Measurements from ENCODE around the gene PAGR1. TPM values are rescaled to one million over a fixed set of nuclear protein-coding genes. Genes with fewer than 3 reads are reported as not detected.

The PAGR1 gene
- 30.4 and 32.0 TPM in 2 replicates for total RNA-seq (2022)
- Bru-seq, nascent RNA: percentile 69 among the genes with signal in this experiment
- percentile 86 among the genes with signal in this experiment for BruChase-seq, experiment 1, labeled RNA remaining after a 6-hour chase
- BruChase-seq, experiment 2, labeled RNA remaining after a 2-hour chase: percentile 94 among the genes with signal in this experiment
- long read RNA-seq, transcript PAGR1-201 (3 exons, 1,702 nt): major isoform, 151 of 152 reads
- long read RNA-seq, partial matches to known transcripts: 1 of 152 reads
- long read RNA-seq, other reads (novel, unspliced or antisense): 0 of 152 reads

DNA sequence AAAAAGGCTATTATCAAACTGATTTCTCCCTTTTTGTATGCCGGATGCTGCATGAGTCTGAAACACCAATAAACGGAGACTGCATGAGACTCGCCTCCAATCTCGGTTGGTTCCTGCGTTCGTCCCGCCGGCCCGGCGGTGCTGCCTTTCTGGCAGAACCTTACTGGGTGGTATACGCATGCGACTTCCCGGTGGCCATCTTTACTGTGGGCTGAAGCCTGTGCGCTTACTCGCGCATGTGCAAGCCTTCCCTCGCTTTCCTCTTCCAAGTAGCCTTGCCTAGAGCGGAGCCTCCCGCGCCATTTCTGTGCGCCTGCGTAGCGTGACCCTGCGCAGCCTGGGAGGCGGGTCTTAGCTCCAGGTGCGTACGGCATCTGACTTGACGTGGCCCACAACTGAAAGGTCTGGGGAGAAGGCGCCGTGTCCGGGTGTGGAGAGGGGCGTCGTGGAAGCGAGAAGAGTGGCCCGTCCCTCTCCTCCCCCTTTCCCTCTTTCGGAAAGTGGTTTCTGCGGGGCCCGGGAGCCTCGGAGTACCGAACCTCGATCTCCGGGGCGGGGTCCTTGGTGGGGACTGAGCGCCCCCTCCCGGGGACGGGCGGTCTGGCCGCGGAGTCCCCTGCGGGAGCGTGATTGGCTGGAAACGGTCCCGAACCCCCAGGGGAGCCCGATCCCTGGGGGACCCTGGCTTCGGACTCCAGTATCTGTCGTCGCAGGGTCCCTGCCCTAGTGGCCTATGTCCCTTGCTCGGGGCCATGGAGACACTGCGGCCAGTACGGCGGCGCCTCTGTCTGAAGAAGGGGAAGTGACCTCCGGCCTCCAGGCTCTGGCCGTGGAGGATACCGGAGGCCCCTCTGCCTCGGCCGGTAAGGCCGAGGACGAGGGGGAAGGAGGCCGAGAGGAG, at the start of gene PAGR1:
PAGR1 (plus strand) TSS at position 360 of the 901 bp plus-strand sequence; CDS start at position 734, 374 bp downstream.
- peak within 1 kb of the TSS; percentile 94 for H3K27ac Mint-ChIP-seq (ENCODE audit: unreplicated experiment)

GRCh38 chr16:29766571-29766970, 49.4 kb upstream of the PAGR1 start:
- BruUV-seq (replicated peaks): no TSS peak
- no peaks in the 10 kb centered on the region for H3K27me3 Mint-ChIP-seq (ENCODE audit: unreplicated experiment)
- peaks cover 28% of the 10 kb centered on the region for H3K4me1 Mint-ChIP-seq (ENCODE audit: low read depth, unreplicated experiment)
- CTCF ChIA-PET: no interaction called here
- H3K4me3 Mint-ChIP-seq (ENCODE audit: low read depth, unreplicated experiment): no peak overlapping the region
- TF ChIP-seq CTCF (IDR thresholded peaks at IDR 0.05; ENCODE audit: unreplicated experiment): no peak
- no peak overlapping the region for H3K27ac Mint-ChIP-seq (ENCODE audit: unreplicated experiment)
- intact Hi-C loops (cut with micrococcal nuclease; ENCODE audit: unreplicated experiment): no loop called here
- H3K9me3 Mint-ChIP-seq (ENCODE audit: low read depth, unreplicated experiment): no peaks in the 10 kb centered on the region
- DNase-seq: no peak
- peaks cover 16% of the 10 kb centered on the region for H3K36me3 Mint-ChIP-seq (ENCODE audit: insufficient read depth, unreplicated experiment)

More for the DNA sequence above, at the start of gene PAGR1:
- Mint-ChIP-seq H3K4me1 (ENCODE audit: low read depth, unreplicated experiment) (peaks cover 42% of the 10 kb centered on the region), H3K4me3 (ENCODE audit: low read depth, unreplicated experiment) (peak within 1 kb of the TSS; percentile 96), H3K36me3 (ENCODE audit: insufficient read depth, unreplicated experiment) (peaks cover 90% of the 10 kb centered on the region), H3K9me3 (ENCODE audit: low read depth, unreplicated experiment) (no peaks in the 10 kb centered on the region), H3K27me3 (ENCODE audit: unreplicated experiment) (peaks cover 39% of the 10 kb centered on the region)
- peak; percentile 98 for DNase-seq
- TSS peak; percentile 10 for BruUV-seq (replicated peaks)
- CTCF ChIA-PET: interaction anchor here (0.6 to 3.5 kb wide), 15 partner anchors 9 to 216 kb away, joined by 3 to 35 read pairs (median 4); partner anchors contain the start of genes ASPHD1, KIF22, MAZ and SEZ6L2
- intact Hi-C loops (cut with micrococcal nuclease; ENCODE audit: unreplicated experiment): loop anchor here (10.0 kb wide), 1 partner anchor 111 kb away; no protein-coding TSS in a partner anchor
- peak; percentile 94 for TF ChIP-seq CTCF (IDR thresholded peaks at IDR 0.05; ENCODE audit: unreplicated experiment)

- TF ChIP-seq CTCF (IDR thresholded peaks at IDR 0.05; ENCODE audit: unreplicated experiment): no peak
- no peak overlapping the region for H3K4me3 Mint-ChIP-seq (ENCODE audit: low read depth, unreplicated experiment)
- no peak for DNase-seq
- no peaks in the 10 kb centered on the region for H3K9me3 Mint-ChIP-seq (ENCODE audit: low read depth, unreplicated experiment)
- BruUV-seq (replicated peaks): no TSS peak
- peaks cover 16% of the 10 kb centered on the region for H3K36me3 Mint-ChIP-seq (ENCODE audit: insufficient read depth, unreplicated experiment)
- H3K4me1 Mint-ChIP-seq (ENCODE audit: low read depth, unreplicated experiment): peaks cover 28% of the 10 kb centered on the region
- H3K27ac Mint-ChIP-seq (ENCODE audit: unreplicated experiment): no peak overlapping the region
- no peaks in the 10 kb centered on the region for H3K27me3 Mint-ChIP-seq (ENCODE audit: unreplicated experiment)
- CTCF ChIA-PET: no interaction called here
- intact Hi-C loops (cut with micrococcal nuclease; ENCODE audit: unreplicated experiment): no loop called here
Observed at GRCh38 chr16:29767062-29767461, 48.9 kb upstream of the PAGR1 start.

DNA sequence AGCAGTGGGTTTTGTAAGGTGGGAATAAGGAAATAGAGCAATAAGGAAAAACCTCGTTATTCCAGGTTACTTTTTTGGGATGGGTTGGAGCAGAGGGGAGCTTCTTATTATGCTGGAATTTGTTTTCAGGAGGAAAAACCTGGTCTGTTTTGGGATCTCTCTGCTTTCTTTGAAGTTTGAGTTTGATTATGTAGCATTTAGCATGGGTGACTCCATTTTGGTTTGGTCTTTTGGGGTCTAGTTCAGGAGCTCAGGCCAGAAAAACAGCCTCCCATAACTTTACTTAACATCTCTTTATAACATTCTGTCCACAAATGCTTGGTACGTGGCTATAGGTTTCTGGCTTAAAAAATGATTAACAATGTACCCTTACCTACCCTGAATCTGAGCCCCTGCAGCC, 46.4 kb upstream of the PAGR1 start:
- intact Hi-C loops (cut with micrococcal nuclease; ENCODE audit: unreplicated experiment): no loop called here

More for the DNA sequence above, 46.4 kb upstream of the PAGR1 start:
- no peak for TF ChIP-seq CTCF (IDR thresholded peaks at IDR 0.05; ENCODE audit: unreplicated experiment)
- H3K4me3 Mint-ChIP-seq (ENCODE audit: low read depth, unreplicated experiment): no peak overlapping the region
- no peaks in the 10 kb centered on the region for H3K27me3 Mint-ChIP-seq (ENCODE audit: unreplicated experiment)
- H3K9me3 Mint-ChIP-seq (ENCODE audit: low read depth, unreplicated experiment): no peaks in the 10 kb centered on the region
- DNase-seq: no peak
- no peak overlapping the region for H3K27ac Mint-ChIP-seq (ENCODE audit: unreplicated experiment)
- CTCF ChIA-PET: no interaction called here
- BruUV-seq (replicated peaks): no TSS peak
- peaks cover 11% of the 10 kb centered on the region for H3K36me3 Mint-ChIP-seq (ENCODE audit: insufficient read depth, unreplicated experiment)
- peaks cover 28% of the 10 kb centered on the region for H3K4me1 Mint-ChIP-seq (ENCODE audit: low read depth, unreplicated experiment)
